SK-N-SH (cell line): ENCODE results near the gene NOL4L. TPM values are rescaled to one million over a fixed set of nuclear protein-coding genes. Genes with fewer than 3 reads are reported as not detected.

Experiments used
- CTCF ChIA-PET: fragments of 300-600, 350-600 bp; formaldehyde crosslinking; extraction: SDS; loops from one replicate; lab custom pipeline; 2021; lab: Yijun Ruan, JAX
- POLR2A ChIA-PET: fragments of 350-600 bp; sonication (Branson Sonifier 250); formaldehyde crosslinking; extraction: SDS; loops from one replicate; lab custom pipeline; 2020; ENCODE audit warnings: antibody characterized with exemption, inconsistent platforms; lab: Yijun Ruan, JAX
- DNase-seq: peaks from one replicate; pipeline ENCODE4 v3.0.0; 2012
- H2AFZ ChIP-seq: fragments of 200-600 bp; sonication (generic); 2 replicates; pipeline ENCODE4 v1.8.1; 2016; ENCODE audit warnings: antibody characterized with exemption, mild to moderate bottlenecking, low read depth
- H3F3A ChIP-seq: fragments of 200-600 bp; sonication (generic); replicated peaks from 2 replicates; pipeline ENCODE3; 2016; ENCODE audit warnings: antibody characterized with exemption, mild to moderate bottlenecking; ENCODE audit not compliant: insufficient read depth
- H3K27ac ChIP-seq, 2 experiments: fragments of 200-500 bp in 1 of 2; fragments of 200-600 bp in 1 of 2; sonication (Bioruptor generic) in 1 of 2; sonication (generic), shearing (Covaris generic) in 1 of 2; 2 replicates each; pipeline versions ENCODE4 v1.5.1 to v1.6.1; 2014 to 2016; ENCODE audit warnings: low read depth in 2 of 2, inconsistent platforms in 1 of 2, low read length in 1 of 2, mild to moderate bottlenecking in 1 of 2, mixed read lengths in 1 of 2
- H3K27me3 ChIP-seq: fragments of 200-600 bp; sonication (generic), shearing (Covaris generic); 2 replicates; pipeline ENCODE4 v1.6.1; 2016; ENCODE audit warnings: mixed run types; ENCODE audit not compliant: insufficient read depth
- H3K36me3 ChIP-seq, 2 experiments: fragments of 200-500 bp in 1 of 2; fragments of 200-600 bp in 1 of 2; sonication (Bioruptor generic) in 1 of 2; sonication (generic) in 1 of 2; replicated peaks in 1 of 2; 2 replicates each; pipeline versions ENCODE3 to v1.5.1; 2014 to 2016; ENCODE audit warnings: low read length in 1 of 2, mild to moderate bottlenecking in 1 of 2; ENCODE audit not compliant: insufficient read depth in 2 of 2, control insufficient read depth in 1 of 2
- H3K4me1 ChIP-seq, 2 experiments: fragments of 200-500 bp in 1 of 2; fragments of 200-600 bp in 1 of 2; sonication (Bioruptor generic) in 1 of 2; sonication (generic), shearing (Covaris generic) in 1 of 2; 2 replicates each; pipeline versions ENCODE4 v1.5.1 to v1.6.1; 2014 to 2016; ENCODE audit warnings: low read depth in 1 of 2, low read length in 1 of 2, mixed run types in 1 of 2; ENCODE audit not compliant: insufficient read depth in 2 of 2, control insufficient read depth in 1 of 2
- H3K4me2 ChIP-seq: fragments of 200-600 bp; sonication (generic), shearing (Covaris generic); 2 replicates; pipeline ENCODE4 v1.6.1; 2017; ENCODE audit warnings: mixed run types
- H3K4me3 ChIP-seq, 2 experiments: fragments of 200-500 bp in 1 of 2; fragments of 200-600 bp in 1 of 2; sonication (Bioruptor generic) in 1 of 2; sonication (generic), shearing (Covaris generic) in 1 of 2; 2 replicates each; pipeline versions ENCODE4 v1.5.1 to v1.8.1; 2014 to 2016; ENCODE audit warnings: low read depth in 2 of 2, inconsistent platforms in 1 of 2, low read length in 1 of 2, mild to moderate bottlenecking in 1 of 2, mixed read lengths in 1 of 2, moderate library complexity in 1 of 2
- H3K79me2 ChIP-seq: fragments of 200-600 bp; sonication (generic); 2 replicates; pipeline ENCODE4 v1.8.1; 2017; ENCODE audit warnings: mild to moderate bottlenecking; ENCODE audit not compliant: insufficient read depth
- H3K9ac ChIP-seq: fragments of 200-600 bp; sonication (generic); 2 replicates; pipeline ENCODE4 v1.6.1; 2017; ENCODE audit warnings: mixed run types
- H3K9me2 ChIP-seq: fragments of 200-600 bp; sonication (generic); 2 replicates; pipeline ENCODE4 v1.6.1; 2017; ENCODE audit warnings: mixed run types
- H3K9me3 ChIP-seq: fragments of 200-600 bp; sonication (generic); 2 replicates; pipeline ENCODE4 v1.6.1; 2017; ENCODE audit warnings: mixed run types, mild to moderate bottlenecking, moderate library complexity
- H4K20me1 ChIP-seq: fragments of 200-600 bp; sonication (generic); 2 replicates; pipeline ENCODE4 v1.6.1; 2017; ENCODE audit warnings: mild to moderate bottlenecking, mixed run types; ENCODE audit not compliant: insufficient read depth
- EZH2phosphoT487 ChIP-seq: fragments of 200-600 bp; sonication (generic); IDR thresholded peaks from 2 replicates; pipeline ENCODE4 v1.6.1; 2017; ENCODE audit warnings: low read depth, mixed run types, mild to moderate bottlenecking, antibody characterized with exemption, moderate library complexity, borderline replicate concordance
- FOSL2 ChIP-seq: IDR thresholded peaks from 2 replicates; pipeline ENCODE4 v1.4.0; 2012; ENCODE audit warnings: low read depth, mild to moderate bottlenecking, moderate library complexity, borderline replicate concordance
- FOXJ3 ChIP-seq: sonication (generic); formaldehyde crosslinking; IDR thresholded peaks from 2 replicates; pipeline ENCODE4 v1.5.1; 2020; ENCODE audit warnings: mild to moderate bottlenecking, missing genetic modification reagents
- FOXM1 ChIP-seq: IDR thresholded peaks from 2 replicates; pipeline ENCODE4 v1.4.0; 2012; ENCODE audit warnings: low read depth, mild to moderate bottlenecking
- JUND ChIP-seq: IDR thresholded peaks from 2 replicates; pipeline ENCODE4 v1.4.0; 2012
- NRF1 ChIP-seq: IDR thresholded peaks from 2 replicates; pipeline ENCODE4 v1.6.1; 2012; ENCODE audit warnings: low read depth, mild to moderate bottlenecking, low read length
- POLR2AphosphoS5 ChIP-seq: IDR thresholded peaks from 2 replicates; pipeline ENCODE4 v1.6.1; 2012; ENCODE audit warnings: low read depth, low read length
- RAD21 ChIP-seq: IDR thresholded peaks from 2 replicates; pipeline ENCODE4 v1.6.1; 2012; ENCODE audit warnings: mild to moderate bottlenecking, low read length
- RCOR1 ChIP-seq: fragments of 150-350 bp; IDR thresholded peaks from 2 replicates; pipeline ENCODE4 v1.6.1; 2017; ENCODE audit warnings: antibody characterized with exemption, low read length
- RFX5 ChIP-seq: IDR thresholded peaks from 2 replicates; pipeline ENCODE4 v1.6.1; 2012; ENCODE audit warnings: mild to moderate bottlenecking, improper control_type of control experiment, low read length
- RXRA ChIP-seq: IDR thresholded peaks from 2 replicates; pipeline ENCODE4 v1.4.0; 2012; ENCODE audit warnings: low read depth, mild to moderate bottlenecking, borderline replicate concordance
- YY1 ChIP-seq: IDR thresholded peaks from 2 replicates; pipeline ENCODE4 v1.4.0; 2012; ENCODE audit warnings: low read depth, mild to moderate bottlenecking
- WGBS: methylation state at CpG from one replicate; pipeline ENCODE4 v1.1.6; 2017; ENCODE audit warnings: low lambda C conversion rate; 5-methylcytosine and 5-hydroxymethylcytosine counted together
- polyA plus RNA-seq, 3 experiments: library from polyadenylated mRNA; depleted of rRNA; stranded (reverse); fragments of >200 nt; gene quantifications; 2 replicates each; pipeline ENCODE4 v1.2.3, GENCODE V29; 2012
- TF ChIP-seq, protein P1 (sequence below): IDR thresholded peaks from 2 replicates; pipeline ENCODE4; 2012
- TF ChIP-seq, protein P2 (sequence below): fragments of 150-350 bp; IDR thresholded peaks from 2 replicates; pipeline ENCODE4 v1.6.1; 2016; ENCODE audit warnings: mild to moderate bottlenecking, low read depth, low read length

The NOL4L gene
- polyA plus RNA-seq, 1 of the 3 experiments (the other 2 are of a cell fraction) = 14.3 TPM

DNA sequence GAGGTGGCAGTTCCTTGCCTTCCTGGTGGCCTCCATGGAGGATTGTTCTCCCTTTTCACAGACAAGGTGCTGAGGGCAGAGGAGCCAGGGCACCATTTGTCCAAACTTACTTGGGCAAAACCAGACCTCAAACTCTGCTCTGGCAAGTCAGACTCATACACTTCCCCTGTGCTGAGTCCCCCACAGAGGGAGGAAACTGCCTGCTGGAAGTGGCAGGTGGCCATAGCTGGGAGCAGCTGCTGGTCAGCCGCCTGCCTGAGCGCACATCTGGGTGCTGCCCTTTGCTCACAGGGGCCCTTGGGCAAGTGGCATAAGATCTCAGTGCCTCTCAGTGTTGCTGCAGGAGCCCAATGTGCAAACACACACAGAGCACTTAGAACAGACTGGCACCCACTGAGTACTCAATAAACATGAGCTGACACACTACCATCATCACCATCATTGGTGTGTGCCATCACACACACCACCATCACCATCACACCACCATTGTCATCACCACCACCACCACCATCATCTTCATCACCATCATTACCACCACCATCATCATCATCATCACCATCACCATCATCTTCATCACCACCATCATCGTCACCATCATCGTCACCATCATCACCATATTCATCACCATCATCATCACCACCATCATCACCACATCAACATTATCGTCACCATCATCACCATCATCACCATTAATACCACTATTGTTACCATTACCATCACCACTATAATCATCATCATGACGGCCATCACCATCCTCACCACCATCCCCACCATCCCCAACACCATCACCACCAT is 17.6 kb downstream of the NOL4L start:
- H3K4me2 ChIP-seq = no peak overlapping the region
- no peak for DNase-seq
- no peak overlapping the region for H2AFZ ChIP-seq
- no peaks in the 10 kb centered on the region for H3F3A ChIP-seq
- no peaks in the 10 kb centered on the region for H3K79me2 ChIP-seq
- H3K9ac ChIP-seq = no peak overlapping the region
- TF ChIP-seq EZH2phosphoT487 (no peak), FOXM1 (no peak), YY1 (no peak), JUND (no peak)
- TF ChIP-seq, protein P1, sequence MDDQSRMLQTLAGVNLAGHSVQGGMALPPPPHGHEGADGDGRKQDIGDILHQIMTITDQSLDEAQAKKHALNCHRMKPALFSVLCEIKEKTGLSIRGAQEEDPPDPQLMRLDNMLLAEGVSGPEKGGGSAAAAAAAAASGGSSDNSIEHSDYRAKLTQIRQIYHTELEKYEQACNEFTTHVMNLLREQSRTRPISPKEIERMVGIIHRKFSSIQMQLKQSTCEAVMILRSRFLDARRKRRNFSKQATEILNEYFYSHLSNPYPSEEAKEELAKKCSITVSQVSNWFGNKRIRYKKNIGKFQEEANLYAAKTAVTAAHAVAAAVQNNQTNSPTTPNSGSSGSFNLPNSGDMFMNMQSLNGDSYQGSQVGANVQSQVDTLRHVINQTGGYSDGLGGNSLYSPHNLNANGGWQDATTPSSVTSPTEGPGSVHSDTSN = no peak
- TF ChIP-seq, all 33 proteins: peak for 0
- H3K4me1 ChIP-seq = peaks cover 0 to 22% of the 10 kb centered on the region in 2 experiments; a peak in 1 of 4 replicates
- 91% methylated on average over 4 of the region's 6 CpGs for WGBS
- H3K27me3 ChIP-seq = no peaks in the 10 kb centered on the region; the same call in 1 of the 2 replicates
- H3K4me3 ChIP-seq = no peak overlapping the region
- peak overlapping the region in 1 of 2 experiments; percentile 53; a peak in 2 of 4 replicates for H3K27ac ChIP-seq
- POLR2A ChIA-PET = interaction anchor here (1.0 kb wide), 1 partner anchor 84 kb away, joined by 3 read pairs; no protein-coding TSS in a partner anchor
- H3K36me3 ChIP-seq = no peaks in the 10 kb centered on the region
- no peaks in the 10 kb centered on the region for H3K9me2 ChIP-seq
- H3K9me3 ChIP-seq = no peaks in the 10 kb centered on the region
- CTCF ChIA-PET = no interaction called here
- H4K20me1 ChIP-seq = no peaks in the 10 kb centered on the region

DNA sequence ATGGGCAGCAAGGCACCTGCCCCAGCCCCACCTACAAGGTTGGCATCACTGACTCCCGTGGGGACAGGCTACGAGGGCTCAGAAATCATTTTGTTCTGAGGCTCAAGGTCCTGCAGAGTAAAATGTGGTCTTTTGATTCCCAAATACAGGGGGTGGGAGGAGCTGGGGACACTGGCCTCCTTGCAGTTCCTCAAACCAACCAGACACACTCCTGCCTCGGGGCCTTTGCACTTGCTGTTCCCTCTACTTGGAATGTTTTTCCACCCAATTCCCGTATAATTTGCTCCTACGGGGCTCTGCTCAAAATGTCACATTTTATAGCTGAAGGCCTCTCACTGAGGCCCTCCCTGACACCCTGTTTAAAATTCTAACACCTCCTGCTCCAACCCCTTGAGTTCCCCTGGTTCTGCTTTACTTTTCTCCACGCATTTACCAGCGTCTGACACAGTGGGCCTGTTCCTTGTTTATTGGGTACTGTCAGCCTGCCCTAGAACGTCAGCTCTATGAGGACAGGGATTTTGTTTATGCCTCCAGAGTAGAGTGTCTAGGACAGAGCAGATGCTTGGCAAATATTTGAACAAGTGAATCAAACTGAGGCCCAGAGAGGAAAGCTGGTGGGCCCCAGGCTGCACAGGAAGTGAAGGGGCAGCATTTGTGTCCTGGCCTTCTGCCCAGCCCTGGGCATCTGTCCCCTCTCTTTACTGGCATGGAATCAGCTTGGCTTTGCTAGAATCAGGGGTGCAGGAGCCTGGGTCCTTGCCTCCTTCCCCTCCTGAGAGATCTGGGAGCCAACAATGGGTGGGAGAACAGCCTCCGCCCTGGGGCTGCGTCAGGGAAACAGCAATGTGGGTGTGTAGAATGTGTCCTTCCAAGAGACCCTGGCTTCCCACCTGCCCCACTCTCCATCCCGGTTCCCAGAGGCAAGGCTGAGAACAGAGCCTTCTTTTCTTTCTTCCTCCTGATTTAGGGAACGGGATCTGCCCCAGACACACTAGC is 18.5 kb downstream of the NOL4L start:
- no peak for DNase-seq
- no peak overlapping the region for H3K9ac ChIP-seq
- H3K4me3 ChIP-seq = no peak overlapping the region
- H3F3A ChIP-seq = no peaks in the 10 kb centered on the region
- no peaks in the 10 kb centered on the region for H3K9me2 ChIP-seq
- peaks cover 0 to 29% of the 10 kb centered on the region in 2 experiments; a peak in 1 of 4 replicates for H3K4me1 ChIP-seq
- H4K20me1 ChIP-seq = no peaks in the 10 kb centered on the region
- no peak overlapping the region for H2AFZ ChIP-seq
- 72% methylated on average over 11 of the region's 12 CpGs for WGBS
- CTCF ChIA-PET = interaction anchor here (1.0 to 1.5 kb wide), 2 partner anchors 10 to 107 kb away, joined by 3 to 4 read pairs; partner anchors contain the start of gene C20orf203
- TF ChIP-seq RXRA = no peak
- no peak for TF ChIP-seq FOSL2
- no peak for TF ChIP-seq FOXJ3 (CRISPR knock-in tag)
- TF ChIP-seq RFX5 = no peak
- TF ChIP-seq JUND = no peak
- no peak for TF ChIP-seq NRF1
- TF ChIP-seq RAD21 = no peak
- no peak for TF ChIP-seq POLR2AphosphoS5
- TF ChIP-seq, protein P2, sequence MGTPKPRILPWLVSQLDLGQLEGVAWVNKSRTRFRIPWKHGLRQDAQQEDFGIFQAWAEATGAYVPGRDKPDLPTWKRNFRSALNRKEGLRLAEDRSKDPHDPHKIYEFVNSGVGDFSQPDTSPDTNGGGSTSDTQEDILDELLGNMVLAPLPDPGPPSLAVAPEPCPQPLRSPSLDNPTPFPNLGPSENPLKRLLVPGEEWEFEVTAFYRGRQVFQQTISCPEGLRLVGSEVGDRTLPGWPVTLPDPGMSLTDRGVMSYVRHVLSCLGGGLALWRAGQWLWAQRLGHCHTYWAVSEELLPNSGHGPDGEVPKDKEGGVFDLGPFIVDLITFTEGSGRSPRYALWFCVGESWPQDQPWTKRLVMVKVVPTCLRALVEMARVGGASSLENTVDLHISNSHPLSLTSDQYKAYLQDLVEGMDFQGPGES = no peak
- TF ChIP-seq RCOR1 = no peak
- H3K4me2 ChIP-seq = no peak overlapping the region
- H3K9me3 ChIP-seq = no peaks in the 10 kb centered on the region
- POLR2A ChIA-PET = interaction anchor here (1.0 kb wide), 1 partner anchor 83 kb away, joined by 3 read pairs; no protein-coding TSS in a partner anchor
- H3K27me3 ChIP-seq = no peaks in the 10 kb centered on the region; the same call in 1 of the 2 replicates
- H3K79me2 ChIP-seq = no peaks in the 10 kb centered on the region
- H3K27ac ChIP-seq = peak overlapping the region in 1 of 2 experiments; percentile 53; a peak in 2 of 4 replicates
- H3K36me3 ChIP-seq = no peaks in the 10 kb centered on the region
